Peyer's patch (tissue), 4 donors: Measurements from ENCODE around the gene MACROD2.

Source experiments
- POLR2A ChIP-seq, 2 donors: fragments of 450-650 bp; IDR thresholded peaks; one replicate each; pipeline ENCODE4 v1.5.1; 2017; ENCODE audit warnings: antibody characterized with exemption in 2 of 2, mild to moderate bottlenecking in 2 of 2, moderate library complexity in 2 of 2
- TF ChIP-seq, protein P1 (sequence below), 6 experiments: fragments of 450-650 bp in 4 of 6; fragments of 200-600 bp in 2 of 6; sonication (generic) in 1 of 6; IDR thresholded peaks; one replicate each; pipeline ENCODE4 v1.5.1; 2017 to 2019; ENCODE audit warnings: antibody characterized with exemption in 6 of 6, mild to moderate bottlenecking in 3 of 6, moderate library complexity in 1 of 6

DNA sequence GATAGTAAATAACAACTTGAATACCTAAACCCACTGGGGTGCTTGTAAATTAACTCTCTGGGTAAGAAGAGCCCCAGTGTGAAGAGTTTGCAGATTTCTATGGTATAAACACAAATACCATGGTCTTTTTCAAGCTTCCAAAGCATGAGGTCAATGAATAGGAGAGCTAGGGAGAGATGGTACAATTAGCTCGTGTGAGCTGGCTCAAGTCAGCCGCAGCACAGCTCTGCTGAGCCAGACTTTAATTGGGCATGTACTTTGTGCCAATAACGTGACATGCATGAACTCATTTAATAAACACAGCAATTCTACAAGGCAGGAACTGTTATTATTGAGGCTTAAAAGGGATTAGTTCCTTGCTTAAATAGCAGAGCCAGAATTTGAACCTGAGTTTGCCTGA lies 1893.7 kb downstream of the MACROD2 start:
- TF ChIP-seq, protein P1, sequence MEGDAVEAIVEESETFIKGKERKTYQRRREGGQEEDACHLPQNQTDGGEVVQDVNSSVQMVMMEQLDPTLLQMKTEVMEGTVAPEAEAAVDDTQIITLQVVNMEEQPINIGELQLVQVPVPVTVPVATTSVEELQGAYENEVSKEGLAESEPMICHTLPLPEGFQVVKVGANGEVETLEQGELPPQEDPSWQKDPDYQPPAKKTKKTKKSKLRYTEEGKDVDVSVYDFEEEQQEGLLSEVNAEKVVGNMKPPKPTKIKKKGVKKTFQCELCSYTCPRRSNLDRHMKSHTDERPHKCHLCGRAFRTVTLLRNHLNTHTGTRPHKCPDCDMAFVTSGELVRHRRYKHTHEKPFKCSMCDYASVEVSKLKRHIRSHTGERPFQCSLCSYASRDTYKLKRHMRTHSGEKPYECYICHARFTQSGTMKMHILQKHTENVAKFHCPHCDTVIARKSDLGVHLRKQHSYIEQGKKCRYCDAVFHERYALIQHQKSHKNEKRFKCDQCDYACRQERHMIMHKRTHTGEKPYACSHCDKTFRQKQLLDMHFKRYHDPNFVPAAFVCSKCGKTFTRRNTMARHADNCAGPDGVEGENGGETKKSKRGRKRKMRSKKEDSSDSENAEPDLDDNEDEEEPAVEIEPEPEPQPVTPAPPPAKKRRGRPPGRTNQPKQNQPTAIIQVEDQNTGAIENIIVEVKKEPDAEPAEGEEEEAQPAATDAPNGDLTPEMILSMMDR (IDR thresholded peaks at IDR 0.05), result no peak
- no peak for TF ChIP-seq POLR2A (IDR thresholded peaks at IDR 0.05)
